GM23248 (cell line): ENCODE measurements around the gene KCNMA1. TPM values are rescaled to one million over a fixed set of nuclear protein-coding genes. Genes with fewer than 3 reads are reported as not detected.
"Not testable (repeated sequence)": the region's sequence is repeated elsewhere in the genome, so short reads cannot be mapped to it uniquely, and the experiment has no call there.

Source experiments
- DNase-seq: peaks from one replicate; pipeline ENCODE4 v3.0.0-alpha.2; 2015
- H2AFZ ChIP-seq: fragments of 200-600 bp; sonication (generic); 2 replicates; pipeline ENCODE4 v1.6.1; 2016; ENCODE audit warnings: antibody characterized with exemption
- H3F3A ChIP-seq: fragments of 200-600 bp; sonication (generic); 2 replicates; pipeline ENCODE4 v1.6.1; 2016; ENCODE audit warnings: mild to moderate bottlenecking, antibody characterized with exemption, mixed run types; ENCODE audit not compliant: insufficient read depth
- H3K27ac ChIP-seq: fragments of 200-600 bp; sonication (generic); 2 replicates; pipeline ENCODE4 v1.5.1; 2016; ENCODE audit warnings: mild to moderate bottlenecking
- H3K27me3 ChIP-seq: fragments of 200-600 bp; sonication (generic); replicated peaks from 2 replicates; pipeline ENCODE4 v1.6.1; 2016; ENCODE audit warnings: mild to moderate bottlenecking; ENCODE audit not compliant: insufficient read depth
- H3K36me3 ChIP-seq: fragments of 200-600 bp; sonication (generic); 2 replicates; pipeline ENCODE4 v1.6.1; 2016; ENCODE audit warnings: low read depth, mild to moderate bottlenecking
- H3K4me1 ChIP-seq: fragments of 200-600 bp; sonication (generic); 2 replicates; pipeline ENCODE4 v1.6.1; 2016; ENCODE audit warnings: mild to moderate bottlenecking; ENCODE audit not compliant: insufficient read depth
- H3K4me2 ChIP-seq: fragments of 200-600 bp; sonication (generic); one replicate; pipeline ENCODE4 v1.6.1; 2016; ENCODE audit warnings: mild to moderate bottlenecking; ENCODE audit not compliant: unreplicated experiment
- H3K4me3 ChIP-seq: fragments of 200-600 bp; sonication (generic); 2 replicates; pipeline ENCODE4 v1.5.1; 2016; ENCODE audit warnings: mild to moderate bottlenecking
- H3K79me2 ChIP-seq: fragments of 200-600 bp; sonication (generic); 2 replicates; pipeline ENCODE4 v1.6.1; 2016; ENCODE audit warnings: mild to moderate bottlenecking; ENCODE audit not compliant: insufficient read depth
- H3K9ac ChIP-seq: fragments of 200-600 bp; sonication (generic); 2 replicates; pipeline ENCODE4 v1.6.1; 2016; ENCODE audit warnings: mild to moderate bottlenecking
- H3K9me2 ChIP-seq: fragments of 200-600 bp; sonication (generic); 2 replicates; pipeline ENCODE4 v1.6.1; 2016; ENCODE audit warnings: mixed run types, mild to moderate bottlenecking, moderate library complexity; ENCODE audit not compliant: insufficient read depth
- H3K9me3 ChIP-seq: fragments of 200-600 bp; sonication (generic); one replicate; pipeline ENCODE4 v1.6.1; 2017; ENCODE audit warnings: low read depth
- H4K20me1 ChIP-seq: fragments of 200-600 bp; sonication (generic); 2 replicates; pipeline ENCODE4 v1.6.0; 2016; ENCODE audit not compliant: insufficient read depth
- EZH2 ChIP-seq: fragments of 200-600 bp; sonication (generic); IDR thresholded peaks from 2 replicates; pipeline ENCODE4 v1.6.1; 2018; ENCODE audit warnings: antibody characterized with exemption, mild to moderate bottlenecking; ENCODE audit not compliant: insufficient read depth, poor library complexity, severe bottlenecking
- EZH2phosphoT487 ChIP-seq: fragments of 200-600 bp; sonication (generic); IDR thresholded peaks from 2 replicates; pipeline ENCODE4 v1.6.1; 2018; ENCODE audit warnings: antibody characterized with exemption, moderate library complexity, mild to moderate bottlenecking, low read depth; ENCODE audit not compliant: insufficient read depth
- WGBS, 2 experiments: methylation state at CpG; one replicate each; pipeline ENCODE4 v1.1.6; 2015 to 2017; ENCODE audit warnings: low lambda C conversion rate in 2 of 2, low coverage in 1 of 2; ENCODE audit errors: missing lambda C conversion rate in 2 of 2; 5-methylcytosine and 5-hydroxymethylcytosine counted together
- in situ Hi-C: fragments of 300-500 bp; cut with MboI; formaldehyde crosslinking; loops from 2 replicates; pipeline ENCODE4 v1.15.0; 2020
- polyA plus RNA-seq: library from polyadenylated mRNA; unstranded; fragments of >200 nt; fragmentation: Nextera tagmentation; extraction: Ambion mirVana; gene quantifications from 2 replicates; pipeline ENCODE4 v1.2.1, GENCODE V29; 2016
- total RNA-seq: library from RNA; depleted of rRNA; stranded (reverse); fragments of >200 nt; shearing (Covaris generic); gene quantifications from 2 replicates; pipeline ENCODE4 v1.2.3, GENCODE V29; 2014

The KCNMA1 gene
- total and polyA plus RNA-seq, 2 experiments from 2014 or later: 14.2 to 25.1 TPM

GRCh38 chr10:77524281-77524711, 113.3 kb downstream of the KCNMA1 start:
- H3K79me2 ChIP-seq: peaks cover 7% of the 10 kb centered on the region
- H3K9me3 ChIP-seq: no peaks in the 10 kb centered on the region
- TF ChIP-seq EZH2 (no peak), EZH2phosphoT487 (no peak)
- no peaks in the 10 kb centered on the region for H3K36me3 ChIP-seq
- peak overlapping the region; percentile 23 for H3K9ac ChIP-seq
- H3K9me2 ChIP-seq: no peaks in the 10 kb centered on the region
- peak overlapping the region; percentile 67 for H3K27ac ChIP-seq
- 1 to 2% methylated on average over 6 of the region's 6 CpGs for WGBS, 2 experiments
- in situ Hi-C loops: no loop called here
- H3K27me3 ChIP-seq: no peaks in the 10 kb centered on the region
- peak overlapping the region; percentile 51 for H3K4me3 ChIP-seq
- DNase-seq: peak; percentile 87
- H3K4me1 ChIP-seq: peaks cover 26% of the 10 kb centered on the region
- H3F3A ChIP-seq: peaks cover 28% of the 10 kb centered on the region
- H2AFZ ChIP-seq: no peak overlapping the region
- H4K20me1 ChIP-seq: no peaks in the 10 kb centered on the region
- peak overlapping the region; percentile 86 for H3K4me2 ChIP-seq

GRCh38 chr10:77522268-77522809, 115.3 kb downstream of the KCNMA1 start:
- no peaks in the 10 kb centered on the region for H3K27me3 ChIP-seq

GRCh38 chr10:77520995-77521394, 116.6 kb downstream of the KCNMA1 start:
- Histone ChIP-seq H3K9me2 (no peaks in the 10 kb centered on the region), H2AFZ (no peak overlapping the region), H3K79me2 (peaks cover 7% of the 10 kb centered on the region; the same call in 1 of the 2 replicates), H3K27ac (no peak overlapping the region), H3K4me2 (no peak overlapping the region), H3K36me3 (no peaks in the 10 kb centered on the region), H3K4me3 (no peak overlapping the region), H3K4me1 (peaks cover 26% of the 10 kb centered on the region), H3F3A (peaks cover 28% of the 10 kb centered on the region), H3K9ac (no peak overlapping the region), H3K27me3 (no peaks in the 10 kb centered on the region), H3K9me3 (no peaks in the 10 kb centered on the region), H4K20me1 (no peaks in the 10 kb centered on the region)
- no peak for DNase-seq
- in situ Hi-C loops: no loop called here
- 90 to 98% methylated on average over 2 of the region's 2 CpGs for WGBS, 2 experiments
- TF ChIP-seq EZH2: no peak
- no peak for TF ChIP-seq EZH2phosphoT487

More at GRCh38 chr10:77522268-77522809, 115.3 kb downstream of the KCNMA1 start:
- Histone ChIP-seq H3K27ac (no peak overlapping the region), H2AFZ (no peak overlapping the region), H3K9me3 (no peaks in the 10 kb centered on the region), H3K4me2 (no peak overlapping the region), H3K4me3 (no peak overlapping the region), H3K79me2 (peaks cover 7% of the 10 kb centered on the region), H3K9ac (no peak overlapping the region), H3F3A (peaks cover 28% of the 10 kb centered on the region), H3K36me3 (no peaks in the 10 kb centered on the region), H3K4me1 (peaks cover 26% of the 10 kb centered on the region), H4K20me1 (no peaks in the 10 kb centered on the region), H3K9me2 (no peaks in the 10 kb centered on the region)
- in situ Hi-C loops: no loop called here
- TF ChIP-seq EZH2 (no peak), EZH2phosphoT487 (no peak)
- 94 to 95% methylated on average over 4 of the region's 4 CpGs for WGBS, 2 experiments
- no peak for DNase-seq

- no peak for DNase-seq
- Histone ChIP-seq H2AFZ (no peak overlapping the region), H3K27me3 (no peaks in the 10 kb centered on the region), H3K9me3 (no peaks in the 10 kb centered on the region), H3K9me2 (no peaks in the 10 kb centered on the region), H3K9ac (no peak overlapping the region), H3K4me3 (no peak overlapping the region), H3K36me3 (no peaks in the 10 kb centered on the region), H4K20me1 (no peaks in the 10 kb centered on the region), H3F3A (peaks cover 28% of the 10 kb centered on the region), H3K4me1 (peaks cover 22% of the 10 kb centered on the region), H3K27ac (no peak overlapping the region), H3K79me2 (peaks cover 7% of the 10 kb centered on the region; the same call in 1 of the 2 replicates), H3K4me2 (no peak overlapping the region)
- in situ Hi-C loops: no loop called here
- 90 to 100% methylated on average over 1 of the region's 1 CpG for WGBS, 2 experiments
- TF ChIP-seq EZH2phosphoT487: no peak
- TF ChIP-seq EZH2: no peak
Measured at GRCh38 chr10:77520290-77520689, 117.3 kb downstream of the KCNMA1 start.

GRCh38 chr10:77519791-77520190, 117.8 kb downstream of the KCNMA1 start:
- H2AFZ ChIP-seq, H3K4me2 ChIP-seq, H3K9me2 ChIP-seq, H3K9ac ChIP-seq, H4K20me1 ChIP-seq, in situ Hi-C loops, H3K9me3 ChIP-seq, H3K27me3 ChIP-seq, H3K4me3 ChIP-seq, H3K27ac ChIP-seq, H3K36me3 ChIP-seq, H3K79me2 ChIP-seq, DNase-seq: not testable (repeated sequence)
- Histone ChIP-seq H3F3A (peaks cover 26% of the 10 kb centered on the region), H3K4me1 (peaks cover 17% of the 10 kb centered on the region)
- 76 to 81% methylated on average over 2 of the region's 2 CpGs for WGBS, 2 experiments
